Measurements from ENCODE around the gene ESYT2. TPM values are rescaled to one million over a fixed set of nuclear protein-coding genes. Genes with fewer than 3 reads are reported as not detected.

Gene ESYT2
- total and polyA plus RNA-seq, 9 of the 15 experiments (the other 6 are each of a cell fraction or from before 2014, with no cell fraction given): 5.8 to 86.9 (median 64.7) TPM

- TF ChIP-seq FOXO4 (CRISPR knock-in tag; IDR thresholded peaks at IDR 0.05) (no peak), ZNF316 (IDR thresholded peaks at IDR 0.05) (peak; percentile 32; the same call in 1 of the 2 replicates), SRSF1 (IDR thresholded peaks at IDR 0.05; ENCODE audit: low read depth, low read length) (no peak), ZNF354B (CRISPR knock-in tag; IDR thresholded peaks at IDR 0.05) (no peak), CHD7 (IDR thresholded peaks at IDR 0.05; ENCODE audit: low read depth, low read length) (no peak), KLF13 (tag; IDR thresholded peaks at IDR 0.05; ENCODE audit: borderline replicate concordance, low read depth) (no peak), PYGO2 (tag; IDR thresholded peaks at IDR 0.05) (no peak), LCOR (CRISPR knock-in tag; IDR thresholded peaks at IDR 0.05) (no peak), FOXP4 (CRISPR knock-in tag; IDR thresholded peaks at IDR 0.05; ENCODE audit: borderline replicate concordance) (no peak), MYNN (IDR thresholded peaks at IDR 0.05) (peak; percentile 86), MYNN (CRISPR knock-in tag; IDR thresholded peaks at IDR 0.05) (no peak)
Measured at GRCh38 chr7:158863611-158864506, 34.5 kb upstream of the ESYT2 start (continued).

Measured in K562 (cell line).